Measurements from ENCODE around the gene MTCL1.

MTCL1 gene

GRCh38 chr18:8773980-8774379, 68.6 kb downstream of the MTCL1 start:
- no peak for DNase-seq
- Mint-ChIP-seq H3K4me1 (ENCODE audit: low read depth) (no peaks in the 10 kb centered on the region), H3K4me3 (no peak overlapping the region), H3K27me3 (no peaks in the 10 kb centered on the region), H3K36me3 (ENCODE audit: low read depth) (no peaks in the 10 kb centered on the region), H3K9me3 (no peaks in the 10 kb centered on the region), H3K27ac (no peak overlapping the region)

GRCh38 chr18:8776013-8776943, 70.9 kb downstream of the MTCL1 start:
- DNase-seq: no peak

GRCh38 chr18:8777846-8778245, 72.5 kb downstream of the MTCL1 start:
- H3K4me3 Mint-ChIP-seq: no peak overlapping the region
- no peak overlapping the region for H3K27ac Mint-ChIP-seq
- H3K9me3 Mint-ChIP-seq: no peaks in the 10 kb centered on the region

More at GRCh38 chr18:8776013-8776943, 70.9 kb downstream of the MTCL1 start:
- Mint-ChIP-seq H3K27ac (no peak overlapping the region), H3K36me3 (ENCODE audit: low read depth) (no peaks in the 10 kb centered on the region), H3K4me3 (no peak overlapping the region), H3K27me3 (no peaks in the 10 kb centered on the region), H3K9me3 (no peaks in the 10 kb centered on the region), H3K4me1 (ENCODE audit: low read depth) (no peaks in the 10 kb centered on the region)

GRCh38 chr18:8778386-8778785, 73.0 kb downstream of the MTCL1 start:
- no peaks in the 10 kb centered on the region for H3K4me1 Mint-ChIP-seq (ENCODE audit: low read depth)

More at GRCh38 chr18:8777846-8778245, 72.5 kb downstream of the MTCL1 start:
- no peaks in the 10 kb centered on the region for H3K27me3 Mint-ChIP-seq
- no peaks in the 10 kb centered on the region for H3K36me3 Mint-ChIP-seq (ENCODE audit: low read depth)
- DNase-seq: no peak
- H3K4me1 Mint-ChIP-seq (ENCODE audit: low read depth): no peaks in the 10 kb centered on the region

GRCh38 chr18:8778824-8779223, 73.5 kb downstream of the MTCL1 start:
- no peaks in the 10 kb centered on the region for H3K27me3 Mint-ChIP-seq
- no peaks in the 10 kb centered on the region for H3K4me1 Mint-ChIP-seq (ENCODE audit: low read depth)

More at GRCh38 chr18:8778386-8778785, 73.0 kb downstream of the MTCL1 start:
- Mint-ChIP-seq H3K27ac (no peak overlapping the region), H3K9me3 (no peaks in the 10 kb centered on the region), H3K27me3 (no peaks in the 10 kb centered on the region), H3K4me3 (no peak overlapping the region), H3K36me3 (ENCODE audit: low read depth) (no peaks in the 10 kb centered on the region)
- no peak for DNase-seq

GRCh38 chr18:8779251-8779650, 73.9 kb downstream of the MTCL1 start:
- Mint-ChIP-seq H3K9me3 (no peaks in the 10 kb centered on the region), H3K27me3 (no peaks in the 10 kb centered on the region)

More at GRCh38 chr18:8778824-8779223, 73.5 kb downstream of the MTCL1 start:
- Mint-ChIP-seq H3K36me3 (ENCODE audit: low read depth) (no peaks in the 10 kb centered on the region), H3K4me3 (no peak overlapping the region), H3K9me3 (no peaks in the 10 kb centered on the region), H3K27ac (no peak overlapping the region)
- no peak for DNase-seq

GRCh38 chr18:8780227-8780626, 74.9 kb downstream of the MTCL1 start:
- Mint-ChIP-seq H3K27ac (no peak overlapping the region), H3K4me3 (no peak overlapping the region), H3K4me1 (ENCODE audit: low read depth) (no peaks in the 10 kb centered on the region), H3K36me3 (ENCODE audit: low read depth) (no peaks in the 10 kb centered on the region), H3K9me3 (no peaks in the 10 kb centered on the region), H3K27me3 (no peaks in the 10 kb centered on the region)
- no peak for DNase-seq

More at GRCh38 chr18:8779251-8779650, 73.9 kb downstream of the MTCL1 start:
- Mint-ChIP-seq H3K4me1 (ENCODE audit: low read depth) (no peaks in the 10 kb centered on the region), H3K36me3 (ENCODE audit: low read depth) (no peaks in the 10 kb centered on the region), H3K4me3 (no peak overlapping the region), H3K27ac (no peak overlapping the region)
- DNase-seq: no peak

- Mint-ChIP-seq H3K27me3 (no peaks in the 10 kb centered on the region), H3K4me3 (no peak overlapping the region), H3K36me3 (ENCODE audit: low read depth) (no peaks in the 10 kb centered on the region), H3K4me1 (ENCODE audit: low read depth) (peaks cover 4% of the 10 kb centered on the region), H3K27ac (no peak overlapping the region), H3K9me3 (no peaks in the 10 kb centered on the region)
- no peak for DNase-seq
Observed at GRCh38 chr18:8781671-8782070, 76.3 kb downstream of the MTCL1 start.

- H3K27me3 Mint-ChIP-seq: peaks cover 2% of the 10 kb centered on the region
- H3K4me3 Mint-ChIP-seq: no peak overlapping the region
- no peak for DNase-seq
- no peaks in the 10 kb centered on the region for H3K9me3 Mint-ChIP-seq
- peaks cover 7% of the 10 kb centered on the region for H3K4me1 Mint-ChIP-seq (ENCODE audit: low read depth)
- H3K36me3 Mint-ChIP-seq (ENCODE audit: low read depth): no peaks in the 10 kb centered on the region
- H3K27ac Mint-ChIP-seq: no peak overlapping the region
Observed at GRCh38 chr18:8783335-8783993, 78.1 kb downstream of the MTCL1 start.

GRCh38 chr18:8783994-8784530, 78.7 kb downstream of the MTCL1 start:
- Mint-ChIP-seq H3K4me1 (ENCODE audit: low read depth) (peaks cover 7% of the 10 kb centered on the region), H3K27ac (no peak overlapping the region), H3K4me3 (no peak overlapping the region), H3K36me3 (ENCODE audit: low read depth) (no peaks in the 10 kb centered on the region), H3K27me3 (peaks cover 4% of the 10 kb centered on the region), H3K9me3 (no peaks in the 10 kb centered on the region)
- no peak for DNase-seq

GRCh38 chr18:8785261-8785660, 79.9 kb downstream of the MTCL1 start:
- Mint-ChIP-seq H3K9me3 (no peaks in the 10 kb centered on the region), H3K4me1 (ENCODE audit: low read depth) (peaks cover 7% of the 10 kb centered on the region), H3K27me3 (peaks cover 4% of the 10 kb centered on the region), H3K27ac (no peak overlapping the region), H3K36me3 (ENCODE audit: low read depth) (no peaks in the 10 kb centered on the region), H3K4me3 (no peak overlapping the region)
- no peak for DNase-seq

- H3K4me3 Mint-ChIP-seq: no peak overlapping the region
- no peak overlapping the region for H3K27ac Mint-ChIP-seq
- H3K9me3 Mint-ChIP-seq: no peaks in the 10 kb centered on the region
- no peak for DNase-seq
- peaks cover 7% of the 10 kb centered on the region for H3K4me1 Mint-ChIP-seq (ENCODE audit: low read depth)
- peaks cover 4% of the 10 kb centered on the region for H3K27me3 Mint-ChIP-seq
- no peaks in the 10 kb centered on the region for H3K36me3 Mint-ChIP-seq (ENCODE audit: low read depth)
Observed at GRCh38 chr18:8785855-8786482, 80.6 kb downstream of the MTCL1 start.

- Mint-ChIP-seq H3K36me3 (ENCODE audit: low read depth) (no peaks in the 10 kb centered on the region), H3K9me3 (no peaks in the 10 kb centered on the region), H3K27me3 (peaks cover 4% of the 10 kb centered on the region), H3K4me3 (no peak overlapping the region), H3K4me1 (ENCODE audit: low read depth) (peaks cover 7% of the 10 kb centered on the region), H3K27ac (no peak overlapping the region)
- no peak for DNase-seq
Observed at GRCh38 chr18:8786483-8787370, 81.4 kb downstream of the MTCL1 start.

- peaks cover 4% of the 10 kb centered on the region for H3K27me3 Mint-ChIP-seq
- H3K4me3 Mint-ChIP-seq: no peak overlapping the region
- H3K9me3 Mint-ChIP-seq: no peaks in the 10 kb centered on the region
- no peak overlapping the region for H3K27ac Mint-ChIP-seq
- peaks cover 7% of the 10 kb centered on the region for H3K4me1 Mint-ChIP-seq (ENCODE audit: low read depth)
- no peaks in the 10 kb centered on the region for H3K36me3 Mint-ChIP-seq (ENCODE audit: low read depth)
- no peak for DNase-seq
Observed at GRCh38 chr18:8787371-8787670, 82.0 kb downstream of the MTCL1 start.
